ENCODE results near the gene TTLL11. TPM values are rescaled to one million over a fixed set of nuclear protein-coding genes. Genes with fewer than 3 reads are reported as not detected.

TTLL11 gene
- polyA plus RNA-seq, 1 donor (not counting 4 experiments of a cell fraction or from before 2014, with no cell fraction given), result 8.0 TPM

DNA sequence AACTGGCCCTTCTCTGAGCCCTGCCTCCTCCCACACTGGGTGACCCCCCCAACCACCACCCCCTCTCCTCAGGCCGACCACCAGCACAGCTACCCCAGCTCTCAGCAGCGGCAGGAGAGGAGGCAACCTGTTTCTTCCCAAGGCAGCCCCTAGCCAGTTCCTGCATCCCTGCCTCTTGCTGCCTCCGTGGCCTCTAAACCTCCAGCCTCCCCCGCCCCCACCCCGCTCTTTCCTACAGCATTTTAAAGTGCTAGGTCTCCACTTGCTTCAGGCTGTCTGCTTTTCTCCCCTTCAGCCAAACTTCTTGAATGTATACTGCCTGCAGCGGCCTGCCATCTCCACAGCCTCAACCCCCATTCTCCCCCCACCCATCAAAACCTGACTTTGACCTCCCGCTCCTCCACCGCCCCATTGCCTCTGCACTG is 306.1 kb downstream of the TTLL11 start:
- dilution Hi-C loops (cut with MboI; ENCODE audit: extremely low pct_ligation_motif_present, low sequenced_read_pairs), result no loop called here
- Histone ChIP-seq H3K4me3 (ENCODE audit: control insufficient read depth in 2 of 3, extremely low read depth in 1 of 3, insufficient read depth in 2 of 3, low read depth in 1 of 3, low read length in 3 of 3) (no peak overlapping the region), H2AFZ (ENCODE audit: control insufficient read depth, low read length) (no peak overlapping the region), H3K79me2 (ENCODE audit: control insufficient read depth, insufficient read depth, low read length) (no peaks in the 10 kb centered on the region), H3K9ac (ENCODE audit: control insufficient read depth, extremely low read depth, insufficient read depth, low read length) (no peak overlapping the region), H4K20me1 (ENCODE audit: control insufficient read depth, extremely low read depth, insufficient read depth, low read length) (no peaks in the 10 kb centered on the region), H3K4me2 (ENCODE audit: control insufficient read depth, extremely low read depth, insufficient read depth, low read depth, low read length) (no peak overlapping the region), H3K27me3 (ENCODE audit: control insufficient read depth, extremely low read depth, insufficient read depth, low read length) (no peaks in the 10 kb centered on the region), H3K9me3 (ENCODE audit: control insufficient read depth, low read depth, low read length) (no peaks in the 10 kb centered on the region), H3K27ac (ENCODE audit: control insufficient read depth, insufficient read depth, low read length) (no peak overlapping the region), H3K4me1 (ENCODE audit: control insufficient read depth, extremely low read depth, insufficient read depth, low read length) (no peaks in the 10 kb centered on the region), H3K36me3 (ENCODE audit: control insufficient read depth in 2 of 2, extremely low read depth in 1 of 2, insufficient read depth in 2 of 2, low read length in 2 of 2) (peaks cover 4 to 27% of the 10 kb centered on the region in 2 experiments), H3K9me1 (ENCODE audit: control insufficient read depth, extremely low read depth, insufficient read depth, low read length) (no peaks in the 10 kb centered on the region)
- DNase-seq (ENCODE audit: low read depth, low spot score) (no peak), FAIRE-seq (no peak)
- TF ChIP-seq, protein P1, sequence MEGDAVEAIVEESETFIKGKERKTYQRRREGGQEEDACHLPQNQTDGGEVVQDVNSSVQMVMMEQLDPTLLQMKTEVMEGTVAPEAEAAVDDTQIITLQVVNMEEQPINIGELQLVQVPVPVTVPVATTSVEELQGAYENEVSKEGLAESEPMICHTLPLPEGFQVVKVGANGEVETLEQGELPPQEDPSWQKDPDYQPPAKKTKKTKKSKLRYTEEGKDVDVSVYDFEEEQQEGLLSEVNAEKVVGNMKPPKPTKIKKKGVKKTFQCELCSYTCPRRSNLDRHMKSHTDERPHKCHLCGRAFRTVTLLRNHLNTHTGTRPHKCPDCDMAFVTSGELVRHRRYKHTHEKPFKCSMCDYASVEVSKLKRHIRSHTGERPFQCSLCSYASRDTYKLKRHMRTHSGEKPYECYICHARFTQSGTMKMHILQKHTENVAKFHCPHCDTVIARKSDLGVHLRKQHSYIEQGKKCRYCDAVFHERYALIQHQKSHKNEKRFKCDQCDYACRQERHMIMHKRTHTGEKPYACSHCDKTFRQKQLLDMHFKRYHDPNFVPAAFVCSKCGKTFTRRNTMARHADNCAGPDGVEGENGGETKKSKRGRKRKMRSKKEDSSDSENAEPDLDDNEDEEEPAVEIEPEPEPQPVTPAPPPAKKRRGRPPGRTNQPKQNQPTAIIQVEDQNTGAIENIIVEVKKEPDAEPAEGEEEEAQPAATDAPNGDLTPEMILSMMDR (optimal IDR thresholded peaks at IDR 0.05 in 1 of 3, IDR thresholded peaks at IDR 0.05 in 1 of 3, conservative IDR thresholded peaks at IDR 0.05 in 1 of 3; ENCODE audit: extremely low read depth in 1 of 3, insufficient read depth in 2 of 3, low read length in 3 of 3), result no peak
- TF ChIP-seq EZH2 (IDR thresholded peaks at IDR 0.05; ENCODE audit: low read length), result no peak

DNA sequence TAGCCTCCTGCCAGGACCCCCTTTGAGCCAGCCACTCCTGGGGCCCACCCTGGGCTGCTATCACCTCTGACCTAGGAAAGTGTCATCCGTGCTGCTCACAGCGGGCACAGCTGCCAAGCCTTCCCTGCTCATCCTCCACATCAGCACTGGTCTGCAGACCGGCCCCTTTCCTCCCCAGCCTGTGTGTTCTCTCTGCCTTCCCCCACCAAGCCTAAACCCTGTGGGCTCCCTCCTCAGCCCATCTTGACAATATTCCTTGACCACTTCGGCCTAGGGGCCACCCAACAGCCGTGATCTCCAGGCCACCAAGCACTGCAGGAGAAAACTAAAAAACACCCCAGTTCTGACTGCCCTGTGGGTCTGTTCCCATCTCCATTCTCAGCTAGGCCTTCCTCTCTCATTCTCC is 306.6 kb downstream of the TTLL11 start:
- DNase-seq (ENCODE audit: low read depth, low spot score), result no peak
- FAIRE-seq, result no peak
- Histone ChIP-seq H4K20me1 (ENCODE audit: control insufficient read depth, extremely low read depth, insufficient read depth, low read length) (no peaks in the 10 kb centered on the region), H3K36me3 (ENCODE audit: control insufficient read depth in 2 of 2, extremely low read depth in 1 of 2, insufficient read depth in 2 of 2, low read length in 2 of 2) (peaks cover 4 to 30% of the 10 kb centered on the region in 2 experiments), H3K4me1 (ENCODE audit: control insufficient read depth, extremely low read depth, insufficient read depth, low read length) (no peaks in the 10 kb centered on the region), H3K27ac (ENCODE audit: control insufficient read depth, insufficient read depth, low read length) (no peak overlapping the region), H3K27me3 (ENCODE audit: control insufficient read depth, extremely low read depth, insufficient read depth, low read length) (no peaks in the 10 kb centered on the region), H3K9me1 (ENCODE audit: control insufficient read depth, extremely low read depth, insufficient read depth, low read length) (no peaks in the 10 kb centered on the region), H3K79me2 (ENCODE audit: control insufficient read depth, insufficient read depth, low read length) (no peaks in the 10 kb centered on the region), H3K9ac (ENCODE audit: control insufficient read depth, extremely low read depth, insufficient read depth, low read length) (no peak overlapping the region), H3K9me3 (ENCODE audit: control insufficient read depth, low read depth, low read length) (no peaks in the 10 kb centered on the region), H3K4me3 (ENCODE audit: control insufficient read depth in 2 of 3, extremely low read depth in 1 of 3, insufficient read depth in 2 of 3, low read depth in 1 of 3, low read length in 3 of 3) (no peak overlapping the region), H3K4me2 (ENCODE audit: control insufficient read depth, extremely low read depth, insufficient read depth, low read depth, low read length) (no peak overlapping the region), H2AFZ (ENCODE audit: control insufficient read depth, low read length) (no peak overlapping the region)
- dilution Hi-C loops (cut with MboI; ENCODE audit: extremely low pct_ligation_motif_present, low sequenced_read_pairs), result no loop called here
- TF ChIP-seq, protein P1 (optimal IDR thresholded peaks at IDR 0.05 in 1 of 3, IDR thresholded peaks at IDR 0.05 in 1 of 3, conservative IDR thresholded peaks at IDR 0.05 in 1 of 3; ENCODE audit: extremely low read depth in 1 of 3, insufficient read depth in 2 of 3, low read length in 3 of 3), result no peak
- TF ChIP-seq EZH2 (IDR thresholded peaks at IDR 0.05; ENCODE audit: low read length), result no peak

Measured in keratinocyte (primary cell).